NT2/D1 (cell line): ENCODE measurements around the gene GRHL3.

Experiments
- DNase-seq: peaks from one replicate; pipeline ENCODE4 v3.0.0-alpha.2; 2011; ENCODE audit warnings: low read depth, low spot score
- H3K27me3 ChIP-seq: 2 replicates; pipeline ENCODE4 v1.6.0; 2011; ENCODE audit warnings: mild to moderate bottlenecking; ENCODE audit not compliant: insufficient read length, insufficient read depth
- H3K36me3 ChIP-seq: 2 replicates; pipeline ENCODE4 v1.6.1; 2011; ENCODE audit warnings: mild to moderate bottlenecking, low read length, mixed read lengths; ENCODE audit not compliant: insufficient read depth, insufficient read length
- H3K4me1 ChIP-seq: 2 replicates; pipeline ENCODE4 v1.5.1; 2011; ENCODE audit not compliant: insufficient read depth, insufficient read length
- H3K4me3 ChIP-seq: 2 replicates; pipeline ENCODE4 v1.5.1; 2011; ENCODE audit warnings: low read depth; ENCODE audit not compliant: insufficient read length
- H3K9ac ChIP-seq: 2 replicates; pipeline ENCODE4 v1.6.0; 2011; ENCODE audit warnings: low read depth; ENCODE audit not compliant: insufficient read length
- H3K9me3 ChIP-seq: 2 replicates; pipeline ENCODE4 v1.5.1; 2011; ENCODE audit warnings: mild to moderate bottlenecking, low read length; ENCODE audit not compliant: insufficient read depth
- SUZ12 ChIP-seq: IDR thresholded peaks from 2 replicates; pipeline ENCODE4 v1.6.1; 2011; ENCODE audit not compliant: insufficient read length, insufficient read depth; ENCODE audit errors: extremely low read depth
- YY1 ChIP-seq: IDR thresholded peaks from 2 replicates; pipeline ENCODE4 v1.6.1; 2011; ENCODE audit not compliant: insufficient read length, insufficient read depth
- ZNF274 ChIP-seq: IDR thresholded peaks from 2 replicates; pipeline ENCODE4 v1.6.1; 2011; ENCODE audit warnings: mild to moderate bottlenecking, low read depth, low read length

The GRHL3 gene

GRCh38 chr1:24301785-24302175, 17.4 kb upstream of the GRHL3 start:
- Histone ChIP-seq H3K9me3 (no peaks in the 10 kb centered on the region), H3K27me3 (no peaks in the 10 kb centered on the region), H3K4me1 (peaks cover 9% of the 10 kb centered on the region), H3K36me3 (no peaks in the 10 kb centered on the region), H3K9ac (no peak overlapping the region), H3K4me3 (no peak overlapping the region)
- no peak for DNase-seq
- TF ChIP-seq ZNF274: no peak
- no peak for TF ChIP-seq YY1
- TF ChIP-seq SUZ12: no peak

DNA sequence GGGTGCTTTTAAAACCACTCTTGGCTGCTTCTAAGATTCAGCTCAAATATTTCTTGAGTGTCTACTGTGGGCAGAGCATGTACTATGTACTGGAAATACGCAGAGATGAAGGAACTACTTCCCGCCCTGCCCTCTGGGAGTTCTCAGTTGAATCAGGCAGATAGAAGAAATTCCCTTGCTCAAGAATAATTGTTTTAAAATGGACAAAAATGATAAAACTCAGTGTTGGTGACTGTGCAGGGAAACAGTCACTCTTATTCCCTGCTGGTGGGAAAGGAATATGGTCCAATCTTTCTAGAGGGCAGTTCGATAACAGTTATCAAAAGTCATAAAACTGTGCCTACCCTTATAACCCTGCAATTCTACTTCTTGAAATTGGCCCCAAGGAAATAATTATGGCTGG, 16.9 kb upstream of the GRHL3 start:
- TF ChIP-seq ZNF274: no peak
- TF ChIP-seq SUZ12: no peak
- no peak for TF ChIP-seq YY1
- Histone ChIP-seq H3K9ac (no peak overlapping the region), H3K27me3 (no peaks in the 10 kb centered on the region), H3K4me3 (no peak overlapping the region), H3K4me1 (peaks cover 6% of the 10 kb centered on the region), H3K9me3 (no peaks in the 10 kb centered on the region), H3K36me3 (no peaks in the 10 kb centered on the region)
- no peak for DNase-seq

DNA sequence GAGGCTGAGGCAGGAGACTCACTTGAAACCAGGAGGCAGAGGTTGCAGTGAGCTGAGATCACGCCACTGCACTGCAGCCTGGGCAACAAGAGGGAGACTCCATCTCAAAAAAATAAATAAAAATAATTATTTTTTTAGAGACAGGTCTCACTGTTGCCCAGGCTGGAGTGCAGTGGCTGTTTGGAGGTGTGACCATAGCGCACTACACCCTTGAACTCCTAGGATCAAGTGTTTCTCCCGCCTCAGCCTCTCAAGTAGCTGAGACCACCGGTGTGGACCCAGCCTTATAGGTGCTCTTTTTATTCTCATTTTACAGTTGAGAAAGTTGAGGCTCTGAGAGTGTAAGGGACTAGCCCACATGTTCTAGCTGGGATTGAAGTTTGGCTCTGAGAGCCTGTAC, 15.6 kb upstream of the GRHL3 start:
- TF ChIP-seq SUZ12 (no peak), YY1 (no peak), ZNF274 (no peak)

GRCh38 chr1:24304763-24305162, 14.4 kb upstream of the GRHL3 start:
- no peaks in the 10 kb centered on the region for H3K9me3 ChIP-seq
- DNase-seq: no peak

More for the DNA sequence above, 15.6 kb upstream of the GRHL3 start:
- Histone ChIP-seq H3K9ac (no peak overlapping the region), H3K36me3 (no peaks in the 10 kb centered on the region), H3K9me3 (no peaks in the 10 kb centered on the region), H3K4me3 (no peak overlapping the region), H3K27me3 (no peaks in the 10 kb centered on the region), H3K4me1 (peaks cover 11% of the 10 kb centered on the region)
- DNase-seq: no peak

DNA sequence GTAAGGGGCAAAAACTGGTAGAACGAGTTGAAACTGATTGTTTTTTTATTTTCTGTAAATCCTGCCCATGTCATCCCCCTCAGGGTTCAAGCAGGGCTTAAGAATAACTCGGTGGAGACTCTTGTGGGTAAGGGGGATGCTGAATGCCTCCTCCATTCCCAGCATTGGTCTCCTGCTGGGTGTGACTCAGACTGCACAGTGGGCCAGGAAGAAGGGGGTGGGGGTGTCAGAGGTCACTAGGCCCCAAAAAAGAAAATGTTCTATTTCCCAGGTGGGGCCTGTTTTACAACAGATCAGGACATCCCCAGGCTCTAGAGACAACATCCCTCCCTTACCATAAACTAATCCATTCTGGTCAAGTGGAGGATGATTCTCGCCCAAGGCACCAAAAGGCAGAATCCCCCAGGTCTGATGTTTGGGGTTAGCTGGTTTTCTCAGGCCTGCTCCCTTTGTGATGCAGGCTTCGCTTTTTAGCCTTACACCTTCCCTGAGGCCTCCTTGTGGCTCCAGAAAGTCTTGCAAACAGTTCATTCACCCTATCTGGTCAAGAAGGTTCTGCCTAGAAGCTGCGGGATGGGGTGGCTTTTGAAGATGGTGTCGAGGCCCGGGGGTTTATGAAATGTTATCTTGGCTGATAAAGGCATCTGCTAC, 10.7 kb upstream of the GRHL3 start:
- TF ChIP-seq SUZ12 (no peak), YY1 (no peak)
- H3K36me3 ChIP-seq: no peaks in the 10 kb centered on the region
- no peaks in the 10 kb centered on the region for H3K9me3 ChIP-seq
- H3K27me3 ChIP-seq: no peaks in the 10 kb centered on the region
- H3K4me3 ChIP-seq: no peak overlapping the region
- DNase-seq: peak; percentile 99
- H3K4me1 ChIP-seq: peaks cover 24% of the 10 kb centered on the region
- peak overlapping the region; percentile 65 for H3K9ac ChIP-seq

More at GRCh38 chr1:24304763-24305162, 14.4 kb upstream of the GRHL3 start:
- Histone ChIP-seq H3K4me3 (no peak overlapping the region), H3K36me3 (no peaks in the 10 kb centered on the region), H3K4me1 (peaks cover 13% of the 10 kb centered on the region), H3K27me3 (no peaks in the 10 kb centered on the region), H3K9ac (no peak overlapping the region)
- TF ChIP-seq ZNF274: no peak
- TF ChIP-seq YY1: no peak
- no peak for TF ChIP-seq SUZ12

DNA sequence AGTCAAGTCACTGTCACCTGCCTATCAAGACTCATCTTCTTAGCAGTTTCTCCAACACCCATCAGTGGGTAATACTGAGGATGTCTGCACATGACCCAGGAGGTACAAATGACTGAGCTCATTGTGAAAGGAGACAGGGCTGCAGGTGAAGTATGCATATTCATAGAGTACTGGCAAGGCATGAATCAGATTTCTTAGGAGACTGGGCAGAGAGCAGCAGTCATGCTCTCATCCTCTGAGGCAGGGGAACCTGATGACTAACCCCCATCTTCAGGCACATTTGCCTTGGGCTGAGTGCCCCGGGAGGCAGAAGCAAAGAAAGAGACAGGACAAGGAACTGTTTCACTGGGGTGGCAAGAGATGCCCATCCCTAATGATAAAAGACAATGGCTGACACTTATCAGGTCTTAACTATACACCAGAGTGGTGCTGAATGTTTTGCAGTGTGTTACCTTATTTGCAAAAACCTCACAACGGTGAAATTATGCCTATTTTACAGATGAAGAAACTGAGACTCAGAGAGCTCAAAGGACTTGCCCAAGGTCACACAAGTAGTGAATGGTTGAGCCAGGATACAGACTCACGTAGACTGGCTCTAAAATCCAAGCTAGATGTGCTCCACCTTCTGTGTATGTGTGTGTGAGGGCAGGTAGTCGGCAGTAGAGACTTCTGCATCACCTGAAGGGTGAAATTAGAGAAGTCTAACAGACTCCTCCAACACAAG, 9.2 kb upstream of the GRHL3 start:
- peaks cover 24% of the 10 kb centered on the region for H3K4me1 ChIP-seq
- TF ChIP-seq ZNF274: no peak
- TF ChIP-seq YY1: no peak
- no peak for TF ChIP-seq SUZ12
- no peaks in the 10 kb centered on the region for H3K9me3 ChIP-seq
- no peak for DNase-seq
- H3K4me3 ChIP-seq: no peak overlapping the region
- H3K9ac ChIP-seq: peak overlapping the region; percentile 65
- no peaks in the 10 kb centered on the region for H3K36me3 ChIP-seq
- no peaks in the 10 kb centered on the region for H3K27me3 ChIP-seq

- no peaks in the 10 kb centered on the region for H3K9me3 ChIP-seq
- H3K4me3 ChIP-seq: no peak overlapping the region
- no peaks in the 10 kb centered on the region for H3K27me3 ChIP-seq
- H3K36me3 ChIP-seq: no peaks in the 10 kb centered on the region
- no peak for TF ChIP-seq SUZ12
- no peak for TF ChIP-seq ZNF274
- no peak for TF ChIP-seq YY1
- H3K9ac ChIP-seq: no peak overlapping the region
- DNase-seq: no peak
- H3K4me1 ChIP-seq: peaks cover 24% of the 10 kb centered on the region
Observed at GRCh38 chr1:24311234-24311633, 7.9 kb upstream of the GRHL3 start.

GRCh38 chr1:24311741-24312140, 7.4 kb upstream of the GRHL3 start:
- DNase-seq: no peak
- Histone ChIP-seq H3K9me3 (no peaks in the 10 kb centered on the region), H3K9ac (no peak overlapping the region), H3K36me3 (no peaks in the 10 kb centered on the region), H3K27me3 (no peaks in the 10 kb centered on the region), H3K4me1 (peaks cover 25% of the 10 kb centered on the region), H3K4me3 (no peak overlapping the region)
- no peak for TF ChIP-seq ZNF274
- TF ChIP-seq SUZ12: no peak
- no peak for TF ChIP-seq YY1
